OCI-LY3 (cell line): ENCODE results near the gene PTPRN2.

Experiments used
- H2AFZ ChIP-seq: fragments of 200-600, 300-600 bp; shearing (Covaris generic); 2 replicates; pipeline ENCODE4 v1.6.0; 2014; ENCODE audit warnings: antibody characterized with exemption, low read depth, low read length
- H3K27ac ChIP-seq: fragments of 200-600, 300-600 bp; sonication (generic); 2 replicates; pipeline ENCODE4 v1.5.1; 2014; ENCODE audit warnings: mild to moderate bottlenecking, low read length, moderate library complexity, mixed read lengths
- H3K27me3 ChIP-seq: fragments of 200-600, 300-600 bp; sonication (generic); 2 replicates; pipeline ENCODE4 v1.6.1; 2014; ENCODE audit warnings: low read depth, low read length, mixed read lengths
- H3K36me3 ChIP-seq: fragments of 200-600, 300-600 bp; sonication (generic); replicated peaks from 2 replicates; pipeline ENCODE3; 2014; ENCODE audit warnings: low read depth, low read length, mixed read lengths
- H3K4me1 ChIP-seq: fragments of 300-600, 200-600 bp; sonication (generic); 2 replicates; pipeline ENCODE4 v1.6.1; 2014; ENCODE audit warnings: low read length, mixed read lengths
- H3K4me2 ChIP-seq: fragments of 200-600, 300-600 bp; sonication (generic); 2 replicates; pipeline ENCODE4 v1.6.1; 2014; ENCODE audit warnings: low read length, mixed read lengths
- H3K4me3 ChIP-seq: fragments of 300-600, 200-600 bp; sonication (generic); 2 replicates; pipeline ENCODE4 v1.5.1; 2014; ENCODE audit warnings: antibody characterized with exemption, mild to moderate bottlenecking, low read length, moderate library complexity
- H3K79me2 ChIP-seq: fragments of 300-600, 200-600 bp; shearing (Covaris generic); 2 replicates; pipeline ENCODE4 v1.6.1; 2014; ENCODE audit warnings: mild to moderate bottlenecking, low read length, mixed read lengths
- H3K9ac ChIP-seq: fragments of 300-600, 200-600 bp; shearing (Covaris generic); 2 replicates; pipeline ENCODE4 v1.6.0; 2014; ENCODE audit warnings: mild to moderate bottlenecking, low read length, moderate library complexity
- H3K9me3 ChIP-seq: fragments of 200-600, 300-600 bp; shearing (Covaris generic); 2 replicates; pipeline ENCODE4 v1.6.1; 2014; ENCODE audit warnings: low read length, mixed read lengths; ENCODE audit not compliant: insufficient read depth
- H4K20me1 ChIP-seq: fragments of 200-600, 300-600 bp; sonication (generic); 2 replicates; pipeline ENCODE4 v1.6.1; 2016; ENCODE audit warnings: low read length, mixed read lengths; ENCODE audit not compliant: insufficient read depth
- EZH2phosphoT487 ChIP-seq: fragments of 200-600 bp; shearing (Covaris generic); IDR thresholded peaks from 2 replicates; pipeline ENCODE4 v1.6.1; 2018; ENCODE audit warnings: antibody characterized with exemption, mixed run types, low read depth
- TF ChIP-seq, protein P1 (sequence below): fragments of 200-600, 300-600 bp; sonication (generic); IDR thresholded peaks from 2 replicates; pipeline ENCODE4 v1.5.1; 2014; ENCODE audit warnings: antibody characterized with exemption, low read length, low read depth

PTPRN2 gene

DNA sequence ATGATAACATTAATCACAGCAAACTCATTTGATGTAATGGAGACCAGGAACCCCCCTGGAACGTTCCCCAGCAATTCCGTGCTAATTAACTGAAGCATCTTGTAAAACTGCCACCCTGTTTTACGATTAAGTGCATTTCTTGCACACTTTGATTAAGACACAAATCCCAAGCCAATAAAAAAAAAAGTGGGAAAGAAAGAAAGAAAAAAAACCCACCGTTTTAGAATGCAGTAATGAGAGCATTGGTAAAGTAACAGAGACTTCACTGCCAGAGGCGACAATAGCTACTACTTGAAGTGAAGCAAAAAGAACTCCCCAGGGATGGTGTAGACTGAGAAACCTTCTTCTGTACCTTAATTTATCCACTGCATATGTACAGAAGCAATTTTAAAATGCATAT lies 616.1 kb downstream of the PTPRN2 start:
- H3K27me3 ChIP-seq, result no peaks in the 10 kb centered on the region
- no peaks in the 10 kb centered on the region for H4K20me1 ChIP-seq
- H3K4me3 ChIP-seq, result no peak overlapping the region
- no peak overlapping the region for H3K9ac ChIP-seq
- TF ChIP-seq EZH2phosphoT487, result no peak
- TF ChIP-seq, protein P1, sequence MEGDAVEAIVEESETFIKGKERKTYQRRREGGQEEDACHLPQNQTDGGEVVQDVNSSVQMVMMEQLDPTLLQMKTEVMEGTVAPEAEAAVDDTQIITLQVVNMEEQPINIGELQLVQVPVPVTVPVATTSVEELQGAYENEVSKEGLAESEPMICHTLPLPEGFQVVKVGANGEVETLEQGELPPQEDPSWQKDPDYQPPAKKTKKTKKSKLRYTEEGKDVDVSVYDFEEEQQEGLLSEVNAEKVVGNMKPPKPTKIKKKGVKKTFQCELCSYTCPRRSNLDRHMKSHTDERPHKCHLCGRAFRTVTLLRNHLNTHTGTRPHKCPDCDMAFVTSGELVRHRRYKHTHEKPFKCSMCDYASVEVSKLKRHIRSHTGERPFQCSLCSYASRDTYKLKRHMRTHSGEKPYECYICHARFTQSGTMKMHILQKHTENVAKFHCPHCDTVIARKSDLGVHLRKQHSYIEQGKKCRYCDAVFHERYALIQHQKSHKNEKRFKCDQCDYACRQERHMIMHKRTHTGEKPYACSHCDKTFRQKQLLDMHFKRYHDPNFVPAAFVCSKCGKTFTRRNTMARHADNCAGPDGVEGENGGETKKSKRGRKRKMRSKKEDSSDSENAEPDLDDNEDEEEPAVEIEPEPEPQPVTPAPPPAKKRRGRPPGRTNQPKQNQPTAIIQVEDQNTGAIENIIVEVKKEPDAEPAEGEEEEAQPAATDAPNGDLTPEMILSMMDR, result no peak
- no peaks in the 10 kb centered on the region for H3K79me2 ChIP-seq
- H2AFZ ChIP-seq, result no peak overlapping the region
- no peak overlapping the region for H3K4me2 ChIP-seq
- no peaks in the 10 kb centered on the region for H3K9me3 ChIP-seq
- no peak overlapping the region for H3K27ac ChIP-seq
- no peaks in the 10 kb centered on the region for H3K4me1 ChIP-seq
- no peaks in the 10 kb centered on the region for H3K36me3 ChIP-seq

DNA sequence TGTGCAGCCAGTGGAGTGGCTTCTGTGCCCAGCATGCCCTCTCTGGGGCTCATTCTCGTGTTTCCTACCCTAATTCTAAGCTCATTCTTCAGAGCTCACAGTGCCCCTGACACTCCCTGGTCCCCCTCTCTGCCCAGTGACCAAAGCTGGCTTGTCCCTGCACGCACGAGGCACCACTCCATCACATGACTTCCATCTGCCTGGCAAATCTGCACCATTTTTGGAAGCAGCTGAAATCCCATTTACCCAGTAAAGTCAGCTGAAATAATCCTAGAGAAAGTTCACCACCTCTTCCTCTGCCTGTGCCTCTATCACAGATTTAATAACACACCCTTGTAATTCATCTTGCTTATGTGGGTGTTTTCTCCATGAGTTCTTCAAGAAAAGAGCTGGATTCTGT lies 616.9 kb downstream of the PTPRN2 start:
- Histone ChIP-seq H3K4me3 (no peak overlapping the region), H3K27me3 (no peaks in the 10 kb centered on the region), H3K4me1 (no peaks in the 10 kb centered on the region), H3K79me2 (no peaks in the 10 kb centered on the region), H4K20me1 (no peaks in the 10 kb centered on the region), H3K9me3 (no peaks in the 10 kb centered on the region), H3K9ac (no peak overlapping the region), H2AFZ (no peak overlapping the region), H3K4me2 (no peak overlapping the region), H3K36me3 (no peaks in the 10 kb centered on the region), H3K27ac (no peak overlapping the region)
- TF ChIP-seq, protein P1, result no peak
- TF ChIP-seq EZH2phosphoT487, result no peak

DNA sequence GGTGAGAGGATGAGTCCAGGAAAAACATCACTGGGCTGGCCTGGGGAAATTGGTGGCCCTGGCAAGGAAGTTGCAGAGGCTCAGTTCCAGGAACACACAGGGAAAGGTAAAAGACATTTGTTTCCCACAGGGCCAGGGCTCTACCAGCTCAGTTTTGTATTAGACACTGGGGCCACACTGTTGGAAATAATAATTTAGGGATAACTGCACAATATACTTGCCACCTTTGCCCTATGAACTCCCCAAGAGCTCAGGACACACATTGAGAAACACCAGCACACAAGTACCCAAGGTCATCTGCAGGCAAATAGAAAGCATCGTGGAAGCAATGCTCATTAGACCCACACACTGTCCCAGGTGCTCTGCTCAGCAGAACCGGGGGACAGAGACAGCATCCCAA lies 617.6 kb downstream of the PTPRN2 start:
- Histone ChIP-seq H2AFZ (no peak overlapping the region), H3K27me3 (no peaks in the 10 kb centered on the region), H3K9ac (no peak overlapping the region), H3K27ac (no peak overlapping the region), H4K20me1 (no peaks in the 10 kb centered on the region), H3K9me3 (no peaks in the 10 kb centered on the region), H3K4me1 (no peaks in the 10 kb centered on the region), H3K4me2 (no peak overlapping the region), H3K79me2 (no peaks in the 10 kb centered on the region), H3K36me3 (no peaks in the 10 kb centered on the region), H3K4me3 (no peak overlapping the region)
- TF ChIP-seq, protein P1, result no peak
- no peak for TF ChIP-seq EZH2phosphoT487

DNA sequence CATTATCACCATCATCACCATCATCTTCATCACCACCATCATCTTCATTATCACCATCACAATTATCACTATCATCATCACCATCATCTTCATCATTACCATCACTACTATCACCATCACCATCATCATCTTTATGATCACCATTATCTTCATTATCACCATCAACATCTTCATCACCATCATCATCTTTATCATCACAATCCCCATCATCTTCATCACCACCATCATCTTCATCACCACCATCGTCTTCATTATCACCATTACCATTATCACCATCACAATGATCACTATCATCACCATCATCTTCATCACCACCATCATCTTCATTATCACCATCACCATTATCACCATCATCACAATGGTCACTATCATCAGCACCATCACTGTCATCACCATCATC lies 621.1 kb downstream of the PTPRN2 start:
- H3K4me1 ChIP-seq, result no peaks in the 10 kb centered on the region

More for the DNA sequence above, 621.1 kb downstream of the PTPRN2 start:
- no peaks in the 10 kb centered on the region for H4K20me1 ChIP-seq
- no peaks in the 10 kb centered on the region for H3K79me2 ChIP-seq
- no peaks in the 10 kb centered on the region for H3K36me3 ChIP-seq
- H2AFZ ChIP-seq, result no peak overlapping the region
- no peaks in the 10 kb centered on the region for H3K9me3 ChIP-seq
- H3K4me2 ChIP-seq, result no peak overlapping the region
- H3K27ac ChIP-seq, result no peak overlapping the region
- TF ChIP-seq, protein P1, result no peak
- no peak for TF ChIP-seq EZH2phosphoT487
- H3K27me3 ChIP-seq, result no peaks in the 10 kb centered on the region
- no peak overlapping the region for H3K4me3 ChIP-seq
- H3K9ac ChIP-seq, result no peak overlapping the region
